GM12891 (cell line): ENCODE data around the gene RPUSD4.

Experiments
- POLR2A ChIP-seq: IDR thresholded peaks from 2 replicates; pipeline ENCODE4 v1.6.1; 2011; ENCODE audit warnings: low read depth, low read length, control low read depth
- POLR2AphosphoS5 ChIP-seq: IDR thresholded peaks from 2 replicates; pipeline ENCODE4 v1.6.1; 2011; ENCODE audit warnings: low read depth, low read length, control low read depth
- POU2F2 ChIP-seq: IDR thresholded peaks from 2 replicates; pipeline ENCODE4 v1.6.1; 2011; ENCODE audit warnings: low read depth, mild to moderate bottlenecking, control low read depth, low read length, moderate library complexity
- SPI1 ChIP-seq: IDR thresholded peaks from 2 replicates; pipeline ENCODE4 v1.6.1; 2011; ENCODE audit warnings: low read depth, low read length, control low read depth
- TAF1 ChIP-seq: IDR thresholded peaks from 2 replicates; pipeline ENCODE4 v1.6.1; 2011; ENCODE audit warnings: low read depth, low read length, control low read depth

- TF ChIP-seq POLR2A (no peak), SPI1 (no peak), POLR2AphosphoS5 (no peak), TAF1 (no peak), POU2F2 (no peak)
Measured at GRCh38 chr11:126233391-126233790, 21.9 kb upstream of the RPUSD4 start.
